Stomach (tissue), 4 donors: Measurements from ENCODE around the gene ELOVL7.

Experiments
- EP300 ChIP-seq: sonication (generic); formaldehyde crosslinking; IDR thresholded peaks from one replicate; pipeline ENCODE4 v1.6.1; 2017; ENCODE audit warnings: antibody characterized with exemption
- POLR2A ChIP-seq, 4 donors: fragments of 450-650 bp; IDR thresholded peaks; one replicate each; pipeline ENCODE4 v1.6.1; 2016; ENCODE audit warnings: antibody characterized with exemption in 4 of 4, control low read depth in 2 of 4, mild to moderate bottlenecking in 1 of 4, moderate library complexity in 1 of 4
- POLR2AphosphoS5 ChIP-seq, 3 donors: sonication (generic); formaldehyde crosslinking; IDR thresholded peaks; one replicate each; pipeline ENCODE4 v1.6.1; 2016; ENCODE audit warnings: antibody characterized with exemption in 3 of 3
- TF ChIP-seq, protein P1 (sequence below), 7 experiments: fragments of 450-650 bp in 4 of 7; fragments of 200-600 bp in 3 of 7; sonication (generic) in 3 of 7; IDR thresholded peaks; one replicate each; pipeline ENCODE4 v1.5.1; 2016 to 2019; ENCODE audit warnings: antibody characterized with exemption in 7 of 7, control low read depth in 2 of 7, mild to moderate bottlenecking in 1 of 7

DNA sequence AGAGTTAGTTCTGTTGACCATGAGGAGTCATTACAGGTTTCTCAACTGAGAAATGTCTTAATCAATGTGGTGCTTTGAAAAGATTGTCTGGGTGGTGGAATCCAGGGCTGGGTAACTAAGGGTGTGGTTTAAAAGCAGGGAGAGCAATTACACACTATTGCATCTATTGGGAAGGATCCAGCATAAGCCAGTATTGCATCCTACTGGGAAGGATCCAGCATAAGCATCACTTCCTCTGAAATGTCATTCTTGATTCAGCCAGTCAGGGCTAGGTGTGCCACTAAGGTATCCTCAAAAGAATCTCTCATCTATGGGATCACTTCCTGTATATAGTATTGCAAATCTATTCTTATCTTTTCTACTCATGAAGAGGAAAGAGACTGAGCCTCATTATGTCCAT is 38.6 kb downstream of the ELOVL7 start:
- TF ChIP-seq, protein P1, sequence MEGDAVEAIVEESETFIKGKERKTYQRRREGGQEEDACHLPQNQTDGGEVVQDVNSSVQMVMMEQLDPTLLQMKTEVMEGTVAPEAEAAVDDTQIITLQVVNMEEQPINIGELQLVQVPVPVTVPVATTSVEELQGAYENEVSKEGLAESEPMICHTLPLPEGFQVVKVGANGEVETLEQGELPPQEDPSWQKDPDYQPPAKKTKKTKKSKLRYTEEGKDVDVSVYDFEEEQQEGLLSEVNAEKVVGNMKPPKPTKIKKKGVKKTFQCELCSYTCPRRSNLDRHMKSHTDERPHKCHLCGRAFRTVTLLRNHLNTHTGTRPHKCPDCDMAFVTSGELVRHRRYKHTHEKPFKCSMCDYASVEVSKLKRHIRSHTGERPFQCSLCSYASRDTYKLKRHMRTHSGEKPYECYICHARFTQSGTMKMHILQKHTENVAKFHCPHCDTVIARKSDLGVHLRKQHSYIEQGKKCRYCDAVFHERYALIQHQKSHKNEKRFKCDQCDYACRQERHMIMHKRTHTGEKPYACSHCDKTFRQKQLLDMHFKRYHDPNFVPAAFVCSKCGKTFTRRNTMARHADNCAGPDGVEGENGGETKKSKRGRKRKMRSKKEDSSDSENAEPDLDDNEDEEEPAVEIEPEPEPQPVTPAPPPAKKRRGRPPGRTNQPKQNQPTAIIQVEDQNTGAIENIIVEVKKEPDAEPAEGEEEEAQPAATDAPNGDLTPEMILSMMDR (IDR thresholded peaks at IDR 0.05) = no peak
- TF ChIP-seq EP300 = no peak
- no peak for TF ChIP-seq POLR2AphosphoS5 (IDR thresholded peaks at IDR 0.05)
- no peak for TF ChIP-seq POLR2A (IDR thresholded peaks at IDR 0.05)
